PC-9 (cell line): ENCODE data around the gene ZNF593. TPM values are rescaled to one million over a fixed set of nuclear protein-coding genes. Genes with fewer than 3 reads are reported as not detected.

Source experiments
- BruUV-seq: library from RNA; stranded (reverse); fragments of 400-500 nt; replicated peaks from 2 replicates; lab custom pipeline; 2021; lab: Mats Ljungman, UMichigan
- CTCF ChIA-PET: fragments of 300-600 bp; sonication (Branson Sonifier 250); formaldehyde crosslinking; loops from one replicate; lab custom pipeline; 2022; ENCODE audit warnings: antibody characterized with exemption; lab: Charles Lee
- POLR2A ChIA-PET: fragments of 300-600 bp; sonication (Branson Sonifier 250); formaldehyde crosslinking; loops from one replicate; lab custom pipeline; 2022; ENCODE audit warnings: antibody characterized with exemption; ENCODE audit not compliant: unreplicated experiment; lab: Charles Lee
- DNase-seq, 2 experiments: peaks; one replicate each; pipeline versions ENCODE4 v3.0.0 to v3.0.0-alpha.2; 2015 to 2022; ENCODE audit warnings: mixed read lengths in 1 of 2
- H2AFZ ChIP-seq: fragments of 200-600 bp; sonication (generic); 2 replicates; pipeline ENCODE4 v1.8.1; 2017; ENCODE audit warnings: antibody characterized with exemption
- H3F3A ChIP-seq: fragments of 200-600 bp; sonication (generic); 2 replicates; pipeline ENCODE4 v1.8.1; 2017; ENCODE audit warnings: antibody characterized with exemption, mild to moderate bottlenecking, low read depth; ENCODE audit not compliant: insufficient read depth
- H3K27ac ChIP-seq: fragments of 200-600 bp; sonication (generic); 2 replicates; pipeline ENCODE4 v1.6.1; 2016; ENCODE audit warnings: mixed run types
- H3K27me3 ChIP-seq: fragments of 200-600 bp; sonication (generic); 2 replicates; pipeline ENCODE4 v1.6.1; 2016; ENCODE audit warnings: low read depth, mixed run types; ENCODE audit not compliant: insufficient read depth
- H3K36me3 ChIP-seq: fragments of 200-600 bp; sonication (generic); 2 replicates; pipeline ENCODE4 v1.6.1; 2016; ENCODE audit warnings: low read depth, mixed run types
- H3K4me1 ChIP-seq: fragments of 200-600 bp; sonication (generic); replicated peaks from 2 replicates; pipeline ENCODE4 v1.6.1; 2016; ENCODE audit warnings: mixed run types; ENCODE audit not compliant: insufficient read depth
- H3K4me2 ChIP-seq: fragments of 200-600 bp; sonication (generic); 2 replicates; pipeline ENCODE4 v1.6.1; 2017; ENCODE audit warnings: mixed run types
- H3K4me3 ChIP-seq: fragments of 200-600 bp; sonication (generic); 2 replicates; pipeline ENCODE4 v1.6.1; 2016; ENCODE audit warnings: mixed run types
- H3K79me2 ChIP-seq: fragments of 200-600 bp; sonication (generic); 2 replicates; pipeline ENCODE4 v1.6.1; 2017; ENCODE audit warnings: low read depth, mixed run types
- H3K9me2 ChIP-seq: fragments of 200-600 bp; sonication (generic); 2 replicates; pipeline ENCODE4 v1.8.1; 2017; ENCODE audit warnings: mild to moderate bottlenecking; ENCODE audit not compliant: insufficient read depth
- H3K9me3 ChIP-seq: fragments of 200-600 bp; sonication (generic); 2 replicates; pipeline ENCODE4 v1.8.1; 2016; ENCODE audit warnings: low read depth; ENCODE audit not compliant: insufficient read depth
- H4K20me1 ChIP-seq: fragments of 200-600 bp; sonication (generic); 2 replicates; pipeline ENCODE4 v1.8.1; 2017; ENCODE audit not compliant: insufficient read depth
- CTCF ChIP-seq: fragments of 200-600 bp; sonication (generic); conservative IDR thresholded peaks from 2 replicates; pipeline ENCODE4 v1.6.1; 2017; ENCODE audit warnings: mixed run types, antibody characterized with exemption, mild to moderate bottlenecking, moderate library complexity
- EZH2 ChIP-seq: fragments of 200-600 bp; sonication (generic); IDR thresholded peaks from 2 replicates; pipeline ENCODE4 v1.8.0; 2017; ENCODE audit warnings: antibody characterized with exemption, low read depth
- intact Hi-C: fragments of 100-400 bp; cut with micrococcal nuclease; formaldehyde crosslinking; loops from one replicate; pipeline ENCODE4 v1.10.0; 2022; ENCODE audit not compliant: unreplicated experiment
- total RNA-seq: library from RNA; stranded (reverse); gene quantifications from 2 replicates; pipeline ENCODE4 v1.2.3, GENCODE V29; 2021

ZNF593 gene
- total RNA-seq, 1 experiment from 2014 or later: 37.0 TPM

GRCh38 chr1:26125946-26126320, 43.8 kb upstream of the ZNF593 start:
- no peaks in the 10 kb centered on the region for H3K9me3 ChIP-seq
- TF ChIP-seq EZH2 (no peak), CTCF (no peak)
- BruUV-seq: TSS peak; percentile 95
- peaks cover 68% of the 10 kb centered on the region for H3K4me1 ChIP-seq
- DNase-seq: no peak
- POLR2A ChIA-PET: interaction anchor here (0.6 to 0.7 kb wide), 4 partner anchors 177 to 892 kb away, joined by 3 to 9 read pairs (median 4); no protein-coding TSS in a partner anchor
- H3K27ac ChIP-seq: peak overlapping the region; percentile 95
- H4K20me1 ChIP-seq: no peaks in the 10 kb centered on the region
- H3K4me3 ChIP-seq: peak overlapping the region; percentile 32; the same call in 1 of the 2 replicates
- H2AFZ ChIP-seq: no peak overlapping the region
- H3K79me2 ChIP-seq: peaks cover 25% of the 10 kb centered on the region
- intact Hi-C loops: loop anchor here (1.0 kb wide), 1 partner anchor 15 kb away; the partner anchor contains the start of gene PDIK1L
- H3F3A ChIP-seq: peaks cover 53% of the 10 kb centered on the region
- peaks cover 16% of the 10 kb centered on the region for H3K36me3 ChIP-seq
- H3K27me3 ChIP-seq: no peaks in the 10 kb centered on the region
- CTCF ChIA-PET: interaction anchor here (0.6 to 1.6 kb wide), 3 partner anchors 12 to 230 kb away, joined by 3 to 5 read pairs (median 4); no protein-coding TSS in a partner anchor
- peak overlapping the region; percentile 74 for H3K4me2 ChIP-seq
- no peaks in the 10 kb centered on the region for H3K9me2 ChIP-seq

GRCh38 chr1:26126321-26127084, 43.2 kb upstream of the ZNF593 start:
- peaks cover 25% of the 10 kb centered on the region for H3K79me2 ChIP-seq
- peaks cover 16% of the 10 kb centered on the region for H3K36me3 ChIP-seq
- CTCF ChIA-PET: interaction anchor here (0.6 to 1.6 kb wide), 5 partner anchors 13 to 251 kb away, joined by 3 to 5 read pairs (median 4); no protein-coding TSS in a partner anchor
- peaks cover 49% of the 10 kb centered on the region for H3F3A ChIP-seq
- H4K20me1 ChIP-seq: no peaks in the 10 kb centered on the region
- peak; percentile 67 to 97 for DNase-seq
- H3K27me3 ChIP-seq: no peaks in the 10 kb centered on the region
- POLR2A ChIA-PET: interaction anchor here (0.5 to 0.7 kb wide), 11 partner anchors 13 to 893 kb away, joined by 3 to 9 read pairs (median 4); partner anchors contain the start of gene CRYBG2
- TSS peak; percentile 62 for BruUV-seq
- TF ChIP-seq EZH2: no peak
- TF ChIP-seq CTCF: no peak
- H3K4me1 ChIP-seq: peaks cover 62% of the 10 kb centered on the region
- no peak overlapping the region for H2AFZ ChIP-seq
- H3K4me3 ChIP-seq: peak overlapping the region; percentile 32; the same call in 1 of the 2 replicates
- no peaks in the 10 kb centered on the region for H3K9me3 ChIP-seq
- H3K27ac ChIP-seq: peak overlapping the region; percentile 95
- no peaks in the 10 kb centered on the region for H3K9me2 ChIP-seq
- H3K4me2 ChIP-seq: peak overlapping the region; percentile 74
- intact Hi-C loops: loop anchor here (1.0 kb wide), 1 partner anchor 15 kb away; the partner anchor contains the start of gene PDIK1L

- BruUV-seq: no TSS peak
- H3K4me1 ChIP-seq: peaks cover 52% of the 10 kb centered on the region
- peaks cover 21% of the 10 kb centered on the region for H3K79me2 ChIP-seq
- TF ChIP-seq CTCF: no peak
- no peak for TF ChIP-seq EZH2
- H3F3A ChIP-seq: peaks cover 39% of the 10 kb centered on the region
- no peak for DNase-seq
- intact Hi-C loops: no loop called here
- H3K9me3 ChIP-seq: no peaks in the 10 kb centered on the region
- ChIA-PET POLR2A (interaction anchor here (0.6 kb wide), 2 partner anchors 14 to 264 kb away, joined by 3 to 6 read pairs; no protein-coding TSS in a partner anchor), CTCF (interaction anchor here (0.6 to 1.5 kb wide), 6 partner anchors 14 to 250 kb away, joined by 3 to 7 read pairs (median 4); no protein-coding TSS in a partner anchor)
- no peaks in the 10 kb centered on the region for H3K9me2 ChIP-seq
- H4K20me1 ChIP-seq: no peaks in the 10 kb centered on the region
- no peak overlapping the region for H2AFZ ChIP-seq
- H3K36me3 ChIP-seq: peaks cover 9% of the 10 kb centered on the region
- H3K27me3 ChIP-seq: no peaks in the 10 kb centered on the region
- H3K27ac ChIP-seq: peak overlapping the region; percentile 95
- peak overlapping the region; percentile 52 for H3K4me2 ChIP-seq
- no peak overlapping the region for H3K4me3 ChIP-seq
Measured at GRCh38 chr1:26127235-26128163, 42.2 kb upstream of the ZNF593 start.
